HG03135 (cell line): Measurements from ENCODE around the gene PTPRK.

ENCODE experiments used
- ATAC-seq: cut with Tn5 transposase; IDR thresholded peaks from one replicate; pipeline ENCODE4 v1.9.1; 2021; ENCODE audit warnings: mild to moderate bottlenecking, moderate library complexity; ENCODE audit not compliant: unreplicated experiment

Gene PTPRK

DNA sequence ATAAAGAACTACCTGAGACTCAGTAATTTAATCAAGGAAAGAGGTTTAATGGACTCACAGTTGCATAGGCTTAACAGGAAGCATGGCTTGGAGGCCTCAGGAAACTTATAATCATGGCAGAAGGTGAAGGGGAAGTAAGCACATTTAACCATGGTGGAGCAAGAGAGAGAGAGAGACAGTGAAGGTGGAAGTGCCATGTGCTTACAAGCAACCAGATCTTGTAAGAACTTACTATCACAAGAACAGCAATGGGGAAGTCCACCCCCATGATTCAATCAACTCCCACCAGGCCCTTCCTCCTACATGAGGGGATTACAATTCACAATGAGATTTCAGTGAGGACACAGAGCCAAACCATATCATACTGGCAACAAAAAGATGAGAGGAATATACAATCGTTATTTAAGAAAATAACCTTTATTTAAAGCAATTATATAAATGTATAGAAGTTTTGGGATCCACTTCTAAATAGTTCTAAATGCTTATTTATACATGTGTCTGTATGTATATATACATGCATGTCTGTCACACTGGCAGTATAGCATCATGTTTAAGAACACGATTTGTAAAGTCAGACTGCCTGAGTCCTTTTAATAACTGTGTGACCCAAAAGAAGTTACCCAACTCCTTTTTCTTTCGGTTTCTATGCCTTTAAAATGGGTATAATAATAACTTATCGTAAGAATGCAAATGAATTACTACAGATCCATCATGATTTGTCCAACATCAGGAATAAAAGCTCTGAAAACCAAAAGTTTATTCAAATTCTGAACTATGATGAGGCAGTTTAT lies 363.9 kb downstream of the PTPRK start:
- ATAC-seq: no peak

DNA sequence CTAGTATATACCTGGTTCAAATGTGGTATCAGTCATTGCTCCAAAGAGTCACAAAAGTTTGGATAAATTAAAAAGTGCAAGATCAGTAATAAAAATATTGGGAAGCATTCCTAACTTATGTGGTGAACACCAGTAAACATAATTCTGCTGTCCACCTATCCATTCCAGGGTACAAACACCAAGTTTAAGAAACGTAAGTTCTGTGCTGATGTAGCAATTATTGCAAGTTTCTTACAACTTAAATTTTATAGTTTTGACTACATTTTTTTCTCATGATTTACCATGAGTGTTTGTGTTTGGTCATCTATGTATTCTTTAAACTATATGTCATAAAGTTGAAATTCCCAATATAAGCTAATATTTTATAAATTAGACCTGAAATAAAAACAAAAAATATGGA lies 364.6 kb downstream of the PTPRK start:
- ATAC-seq: no peak

DNA sequence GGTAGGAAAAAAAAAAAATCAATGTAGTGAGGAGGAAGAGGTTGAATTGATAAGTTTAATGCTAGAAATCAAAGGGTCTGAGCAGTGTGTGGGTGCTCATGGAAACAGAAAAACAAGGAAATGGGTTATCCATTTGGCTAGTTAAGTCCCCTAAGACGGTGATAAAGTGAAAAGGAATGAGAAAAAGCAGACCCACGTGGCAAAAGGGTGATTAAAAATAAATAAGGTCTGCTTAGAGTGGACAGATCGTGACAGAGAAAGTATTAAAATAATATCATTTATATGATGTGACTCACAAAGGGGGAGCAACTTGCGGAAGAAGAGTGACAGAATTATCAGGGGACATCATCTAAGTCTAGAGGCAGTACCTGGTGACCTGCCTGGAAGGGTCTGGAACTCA lies 367.8 kb downstream of the PTPRK start:
- no peak for ATAC-seq

DNA sequence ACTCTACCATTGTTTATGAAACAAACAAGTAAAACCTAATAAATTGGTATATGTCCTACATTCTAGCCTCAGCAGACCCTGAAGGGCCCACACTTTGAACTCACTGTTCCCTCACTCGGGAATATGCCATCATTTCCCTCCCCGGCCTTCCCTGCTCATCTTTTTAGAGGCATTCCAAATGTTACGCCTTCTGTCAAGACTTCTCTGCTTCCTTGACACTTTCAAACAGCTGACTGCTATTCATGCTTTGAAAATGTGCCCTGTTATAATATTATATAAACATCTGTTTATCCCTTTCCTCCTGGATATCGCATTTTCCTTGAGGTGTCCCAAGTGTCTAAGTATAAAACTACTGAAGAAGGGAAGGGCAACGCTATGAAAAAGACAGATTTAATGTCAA lies 370.0 kb downstream of the PTPRK start:
- no peak for ATAC-seq

DNA sequence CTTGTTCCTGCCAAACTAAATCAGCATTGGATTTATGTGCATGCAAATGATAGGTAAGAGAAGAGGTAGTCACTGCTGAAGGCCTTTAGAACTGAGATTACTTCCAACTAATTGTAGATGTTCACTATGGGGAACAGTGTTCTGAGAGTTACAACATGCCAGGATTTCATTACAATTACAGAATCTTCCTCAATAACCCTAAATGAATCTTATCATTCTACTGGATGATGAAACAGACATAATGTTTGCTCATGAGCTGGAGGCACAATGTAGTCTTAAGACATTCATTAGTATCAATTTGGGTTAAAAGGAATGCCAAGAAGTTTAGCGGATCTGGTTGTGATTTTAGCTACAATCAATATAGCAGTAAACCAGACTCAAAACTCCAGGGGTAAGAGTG lies 370.6 kb downstream of the PTPRK start:
- no peak for ATAC-seq

DNA sequence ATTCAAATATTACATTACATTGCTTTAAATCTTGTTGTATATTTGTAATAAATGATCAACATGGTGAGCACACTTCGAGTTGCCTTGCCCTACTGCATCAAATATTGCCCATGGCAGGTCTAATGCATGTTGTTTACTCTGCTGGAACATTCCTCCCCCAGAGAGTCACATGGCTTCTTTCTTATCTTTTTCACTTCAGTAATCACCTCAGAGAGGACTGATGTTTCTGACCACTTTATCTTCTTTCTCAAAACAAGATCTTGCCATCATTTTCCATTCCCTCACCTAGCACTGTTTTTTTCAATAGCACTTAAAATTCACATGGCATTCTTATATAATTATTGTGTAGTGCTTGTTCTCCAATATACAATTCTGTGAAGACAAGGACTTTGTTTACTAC lies 376.1 kb downstream of the PTPRK start:
- ATAC-seq: no peak

DNA sequence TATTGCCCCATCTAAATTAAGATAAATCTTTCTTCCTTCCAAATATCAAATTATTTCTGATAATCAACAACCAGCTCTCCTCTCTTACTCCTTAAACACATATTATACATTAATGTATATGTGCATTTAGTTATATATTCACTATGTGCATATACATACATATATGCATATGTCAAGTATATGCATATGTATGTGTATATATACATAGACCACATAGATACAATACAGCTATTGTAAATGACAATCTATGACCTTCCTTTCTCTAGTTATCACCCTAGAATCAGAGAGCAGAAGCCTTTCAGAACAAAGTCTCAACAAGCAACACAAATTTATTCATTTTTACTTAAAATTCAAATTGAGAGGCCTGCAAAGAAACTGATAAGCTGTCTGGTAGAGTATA lies 378.5 kb downstream of the PTPRK start:
- ATAC-seq: no peak

DNA sequence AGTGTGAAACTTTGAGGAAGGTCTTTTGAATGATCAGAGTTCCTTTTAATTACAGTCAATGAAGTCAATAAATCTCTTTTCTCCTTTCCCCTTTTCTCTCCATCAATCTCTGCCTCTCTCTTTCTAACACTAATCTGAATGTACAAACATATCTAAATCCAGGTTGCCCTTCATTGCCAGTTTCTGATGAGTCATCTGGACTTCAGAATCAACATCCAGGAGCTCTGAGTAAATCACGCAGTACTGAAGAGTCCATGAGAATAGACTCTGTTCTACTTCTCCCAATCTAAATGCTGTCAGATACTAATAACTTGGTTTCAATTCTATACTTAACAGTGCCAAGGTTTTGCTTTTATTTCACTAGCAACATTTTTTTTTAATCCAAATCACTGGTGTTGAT lies 380.9 kb downstream of the PTPRK start:
- no peak for ATAC-seq

DNA sequence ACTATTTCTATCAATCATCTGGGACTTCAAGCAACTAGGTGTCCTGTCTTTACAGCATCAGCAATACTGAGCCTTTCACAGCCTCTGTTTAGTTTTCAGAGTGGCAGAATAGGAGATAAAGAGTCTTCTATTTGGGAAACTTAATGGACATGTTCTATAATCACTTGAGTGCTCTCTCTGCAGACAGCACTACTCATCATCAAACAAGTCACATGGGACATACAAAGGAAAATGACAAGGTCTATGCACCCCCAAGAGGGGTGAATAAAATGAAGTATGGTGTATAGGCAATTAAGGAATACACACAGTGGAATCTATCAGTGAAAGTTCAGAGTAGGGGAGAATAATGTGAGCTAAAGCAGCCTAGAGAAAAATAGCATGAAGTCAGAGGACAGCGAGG lies 381.7 kb downstream of the PTPRK start:
- ATAC-seq: no peak

DNA sequence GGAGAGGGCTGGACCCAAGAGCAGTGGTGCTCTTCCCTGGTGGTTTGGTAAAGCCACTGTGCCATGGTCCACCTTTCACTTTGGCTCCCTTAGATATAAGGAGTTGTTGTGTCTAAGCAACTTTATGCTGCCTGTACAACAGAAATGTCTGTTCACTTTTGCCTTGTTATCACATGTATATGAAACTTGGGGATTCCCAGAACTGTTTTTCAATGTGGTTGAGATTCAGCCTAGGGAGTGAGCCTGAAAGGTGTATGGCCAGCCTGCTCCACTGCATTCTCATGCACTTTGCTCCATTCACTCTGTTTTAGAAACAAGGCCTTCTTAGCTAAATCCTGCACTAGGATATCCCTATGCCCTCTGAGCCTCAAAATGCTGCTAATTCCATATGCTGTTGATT lies 385.1 kb downstream of the PTPRK start:
- no peak for ATAC-seq

DNA sequence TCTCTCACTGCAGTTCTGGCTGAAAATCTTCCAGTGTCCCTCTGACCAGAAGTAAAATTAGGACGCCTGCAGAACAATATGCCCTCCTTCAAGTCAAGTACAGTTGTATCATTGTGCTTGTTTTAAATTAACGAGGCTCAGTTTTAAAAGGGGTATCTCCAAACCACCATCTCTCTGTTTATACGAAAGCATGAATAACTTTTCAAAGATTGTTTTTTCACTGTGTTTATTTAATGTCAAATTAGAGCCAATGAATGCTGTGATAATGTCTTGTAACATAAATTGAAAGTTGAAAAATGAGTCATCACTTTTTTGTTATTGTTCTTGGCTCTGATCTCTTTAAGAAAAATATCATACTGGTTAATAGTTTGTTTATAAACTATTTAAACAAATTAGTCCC lies 388.8 kb downstream of the PTPRK start:
- ATAC-seq: no peak

DNA sequence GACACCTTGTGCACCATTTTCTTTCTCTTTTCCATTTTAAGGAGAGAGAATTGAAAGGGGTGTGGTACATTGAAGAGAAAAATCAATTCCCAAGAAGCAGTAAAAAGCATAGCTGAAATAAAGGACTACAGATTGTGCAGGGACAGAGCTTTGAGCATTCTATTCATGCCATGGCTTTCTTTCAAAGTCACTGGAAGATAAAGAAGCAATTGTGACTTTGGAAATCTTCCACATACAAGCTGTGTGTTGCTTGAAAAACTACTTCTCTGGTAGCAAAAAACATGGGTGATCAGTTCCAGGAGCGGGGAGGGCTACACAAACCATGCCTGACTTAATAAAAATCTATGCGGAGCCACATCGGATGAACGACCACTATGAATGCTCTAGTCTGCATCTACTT lies 389.4 kb downstream of the PTPRK start:
- no peak for ATAC-seq

DNA sequence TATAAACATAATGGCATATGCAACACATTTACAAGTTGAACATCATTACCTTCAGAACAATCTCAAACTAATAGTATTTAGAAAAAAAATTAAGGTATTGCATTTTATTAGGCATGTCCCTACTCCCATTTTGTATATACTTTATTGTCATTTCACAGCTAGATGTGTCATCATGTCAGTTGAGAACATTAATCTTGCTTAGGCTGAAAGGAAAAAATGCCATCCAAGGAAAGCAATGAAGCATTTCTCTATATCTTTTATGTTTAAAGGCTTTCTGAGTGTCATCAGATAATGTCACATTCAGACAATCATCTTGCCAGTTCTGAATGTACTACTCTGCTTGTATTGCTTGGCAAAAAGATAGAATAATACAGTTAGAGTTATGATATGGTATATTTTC lies 390.7 kb downstream of the PTPRK start:
- ATAC-seq: no peak

DNA sequence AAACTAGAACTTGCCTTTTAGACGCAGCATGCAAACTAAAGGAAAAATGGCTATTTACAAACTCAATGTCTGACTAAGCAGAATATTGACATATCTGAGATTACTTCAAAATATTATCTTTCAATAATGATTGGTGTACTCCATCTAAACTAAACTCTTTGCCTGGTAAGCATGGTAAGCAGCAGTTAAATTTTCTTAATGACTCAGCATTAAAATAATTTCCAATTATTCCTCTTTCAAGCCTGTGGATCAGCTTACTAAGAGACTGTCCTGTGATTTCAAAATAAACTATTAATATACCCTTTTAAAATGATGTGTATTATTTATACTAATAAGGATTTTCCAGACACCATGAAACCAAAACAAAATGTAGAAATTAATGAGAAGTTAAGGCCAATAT lies 392.7 kb downstream of the PTPRK start:
- no peak for ATAC-seq

DNA sequence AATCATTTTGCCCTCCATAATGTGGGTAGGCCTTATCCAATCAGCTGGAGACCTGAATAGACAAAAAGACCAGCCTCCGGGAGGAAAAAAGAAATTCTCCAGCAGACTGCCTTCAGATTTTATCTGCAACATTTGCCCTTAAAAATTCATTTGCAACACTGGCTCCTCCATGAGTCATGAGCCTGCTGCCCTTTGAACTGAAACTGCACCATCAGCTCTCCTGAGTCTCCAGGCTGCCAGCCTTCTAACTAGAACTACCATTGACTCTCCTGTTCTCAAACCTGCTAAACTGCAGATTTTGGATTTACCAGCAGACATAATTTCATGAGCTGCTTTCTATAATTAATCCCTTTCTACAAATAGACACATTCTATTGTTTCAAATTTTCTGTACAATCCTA lies 395.7 kb downstream of the PTPRK start:
- ATAC-seq: no peak

DNA sequence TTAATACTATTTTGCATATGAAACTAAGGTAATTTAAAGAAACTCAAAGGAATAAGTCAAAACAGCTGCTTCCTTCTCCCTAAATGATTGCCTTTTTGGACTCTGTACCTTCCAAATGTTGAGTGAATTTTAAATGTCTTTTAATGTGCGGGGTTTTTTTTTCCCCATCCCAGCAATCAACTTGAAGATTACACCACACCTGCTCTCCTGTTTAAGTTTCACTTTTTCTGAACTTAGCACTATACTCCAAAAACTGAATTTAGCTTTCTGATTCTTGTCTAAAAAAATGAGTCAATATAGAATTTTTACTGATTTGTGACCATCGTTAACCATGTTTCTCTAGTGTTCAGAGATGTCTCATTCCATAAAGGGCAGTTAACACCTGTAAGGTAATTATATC lies 398.8 kb downstream of the PTPRK start:
- ATAC-seq: no peak

DNA sequence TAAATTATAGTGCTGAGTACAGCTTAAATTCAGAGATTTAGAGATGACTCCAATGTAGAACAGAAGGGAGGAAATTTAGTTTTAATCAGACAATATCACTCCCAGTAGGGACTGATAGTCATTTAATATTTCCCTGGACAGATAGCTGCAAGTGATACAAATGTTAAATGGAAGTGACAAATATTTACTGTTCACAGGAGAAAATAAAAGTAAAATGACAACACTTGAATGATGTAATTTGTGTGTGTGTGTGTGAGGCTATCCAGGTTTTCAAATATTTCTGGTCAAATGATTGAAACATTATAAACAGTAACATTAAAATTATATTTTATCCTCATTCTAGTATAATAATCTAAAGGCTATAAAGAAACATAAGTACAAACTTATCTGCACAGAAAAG lies 399.2 kb downstream of the PTPRK start:
- no peak for ATAC-seq

DNA sequence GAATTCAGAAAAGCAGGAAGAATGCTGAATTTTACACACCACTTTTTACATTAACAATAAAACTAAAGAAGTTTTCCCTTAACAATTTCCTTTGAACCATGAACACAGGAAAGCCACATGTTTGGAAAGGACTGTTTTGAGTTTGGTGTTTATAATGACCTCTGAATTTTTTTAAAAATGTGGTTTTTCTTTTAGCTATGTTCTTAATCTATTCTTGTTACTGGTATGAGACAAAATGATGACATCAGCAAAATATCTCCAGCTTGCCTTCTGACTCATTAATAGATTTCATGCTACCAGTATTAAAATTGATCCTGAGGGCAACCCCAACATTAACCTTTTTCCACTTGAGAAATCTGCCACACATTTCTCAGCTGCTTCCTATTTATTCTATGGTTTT lies 402.0 kb downstream of the PTPRK start:
- ATAC-seq: no peak

DNA sequence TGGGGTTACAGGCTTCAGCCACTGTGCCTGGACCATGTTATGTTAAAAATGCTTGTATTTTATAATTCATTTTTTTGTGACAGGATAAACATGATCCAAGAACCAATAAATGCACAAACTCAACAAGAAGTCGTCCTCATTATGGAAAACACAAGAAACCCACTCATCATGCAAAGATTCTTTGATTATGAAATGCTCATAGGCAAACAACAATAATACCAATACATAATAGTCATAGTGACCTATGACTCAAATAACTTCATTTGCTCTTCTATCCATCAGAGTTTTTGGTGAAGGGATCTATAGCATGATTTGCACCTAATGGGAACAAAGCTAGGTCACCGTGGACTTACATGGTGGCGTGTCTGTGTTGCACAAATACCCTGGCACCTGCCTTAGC lies 402.5 kb downstream of the PTPRK start:
- no peak for ATAC-seq

DNA sequence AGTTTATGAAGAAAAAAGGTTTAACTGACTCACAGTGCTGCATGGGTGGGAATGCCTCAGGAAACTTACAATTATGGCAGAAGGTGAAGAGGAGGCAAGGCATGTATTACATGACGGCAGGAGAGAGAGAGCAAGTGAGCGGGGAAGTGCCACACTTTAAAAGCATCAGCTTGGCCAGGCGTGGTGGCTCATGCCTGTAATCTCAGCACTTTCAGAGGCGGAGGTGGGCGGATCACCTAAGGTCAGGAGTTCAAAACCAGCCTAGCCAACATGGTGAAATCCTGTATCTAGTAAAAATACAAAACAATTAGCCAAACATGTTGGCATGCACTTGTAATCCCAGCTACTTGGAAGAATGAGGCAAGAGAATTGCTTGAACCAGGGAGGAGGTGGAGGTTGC lies 406.2 kb downstream of the PTPRK start:
- no peak for ATAC-seq

DNA sequence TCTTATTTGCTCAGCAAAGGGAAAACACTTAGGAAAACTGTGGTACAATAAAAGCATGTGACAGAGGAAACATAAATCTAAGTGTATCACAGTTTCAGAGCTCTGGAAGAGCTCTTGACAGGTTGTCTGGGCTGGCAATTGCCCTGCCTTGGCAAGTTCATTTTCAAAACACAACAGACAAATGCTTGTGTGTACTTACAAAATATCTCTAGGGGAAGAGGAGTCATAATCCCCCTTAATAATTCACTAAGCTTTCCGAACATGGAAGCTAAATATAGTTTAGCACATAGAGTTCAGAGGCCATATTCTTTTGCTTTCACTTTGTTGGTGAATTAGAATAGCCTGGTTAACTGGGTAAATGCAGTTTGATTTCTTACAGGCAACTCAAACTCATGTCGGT lies 407.9 kb downstream of the PTPRK start:
- ATAC-seq: peak; percentile 73

DNA sequence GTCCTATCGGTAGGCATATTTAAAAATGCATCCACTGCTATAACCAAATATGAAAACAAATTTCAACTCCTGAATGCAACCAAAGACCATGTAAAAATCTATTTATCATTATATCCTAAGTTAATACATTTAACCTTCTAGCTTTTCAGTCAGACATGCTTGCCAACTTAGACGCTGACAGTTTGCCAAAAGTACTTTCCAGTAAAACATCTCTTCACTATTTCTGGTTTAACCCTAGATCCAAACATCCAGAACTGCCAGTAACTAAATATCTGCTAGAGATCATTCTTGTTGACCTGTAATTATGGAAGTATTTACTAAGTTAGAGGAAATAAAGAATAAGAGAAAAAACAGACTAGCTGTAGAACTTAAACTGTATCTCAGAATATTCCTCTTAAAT lies 409.3 kb downstream of the PTPRK start:
- ATAC-seq: no peak

DNA sequence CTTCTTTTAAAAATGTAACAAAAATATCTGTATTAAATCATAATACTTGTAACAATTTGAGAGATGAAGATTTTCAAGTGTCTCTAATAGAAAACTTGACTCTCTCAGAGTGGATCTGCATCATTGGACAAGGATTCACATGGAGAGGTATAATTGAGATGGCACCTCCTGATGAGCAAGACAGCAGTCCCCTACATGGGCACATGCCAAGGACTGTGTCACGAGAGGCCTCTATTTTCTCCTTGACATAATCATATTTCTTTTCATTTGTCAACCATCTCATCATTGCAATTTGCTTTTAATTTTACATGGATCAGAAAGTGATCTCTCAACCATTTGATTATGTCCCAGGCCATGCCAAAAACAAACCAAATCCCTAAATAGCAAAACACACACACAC lies 412.7 kb downstream of the PTPRK start:
- no peak for ATAC-seq
